WTC11 (cell line): ENCODE results near the gene SYCP2L.

Experiments
- AFF4 ChIP-seq: sonication (generic); formaldehyde crosslinking; IDR thresholded peaks from 2 replicates; pipeline ENCODE4 v1.8.1; 2023; ENCODE audit warnings: mild to moderate bottlenecking, missing genetic modification reagents, borderline replicate concordance
- ATF3 ChIP-seq: sonication (generic); formaldehyde crosslinking; conservative IDR thresholded peaks from 2 replicates; pipeline ENCODE4 v1.8.1; 2022; ENCODE audit warnings: mild to moderate bottlenecking, missing genetic modification reagents
- CREM ChIP-seq: sonication (generic); formaldehyde crosslinking; IDR thresholded peaks from 2 replicates; pipeline ENCODE4 v1.8.1; 2022; ENCODE audit warnings: mild to moderate bottlenecking, missing genetic modification reagents, moderate library complexity
- CTCF ChIP-seq: fragments of 200-600 bp; IDR thresholded peaks from 2 replicates; pipeline ENCODE4 v1.8.0; 2022; ENCODE audit warnings: antibody characterized with exemption
- ESRRA ChIP-seq: sonication (generic); formaldehyde crosslinking; IDR thresholded peaks from 2 replicates; pipeline ENCODE4 v1.8.1; 2022; ENCODE audit warnings: mild to moderate bottlenecking, missing genetic modification reagents, borderline replicate concordance
- FOXK1 ChIP-seq: sonication (generic); formaldehyde crosslinking; IDR thresholded peaks from 2 replicates; pipeline ENCODE4 v1.8.0; 2022; ENCODE audit warnings: mild to moderate bottlenecking, moderate library complexity, missing genetic modification reagents
- MLX ChIP-seq: sonication (generic); formaldehyde crosslinking; IDR thresholded peaks from 2 replicates; pipeline ENCODE4 v1.8.1; 2023; ENCODE audit warnings: mild to moderate bottlenecking, missing genetic modification reagents, moderate library complexity
- NFYB ChIP-seq: sonication (generic); formaldehyde crosslinking; conservative IDR thresholded peaks from 2 replicates; pipeline ENCODE4 v1.8.0; 2022; ENCODE audit warnings: low read depth, missing genetic modification reagents
- TCF7 ChIP-seq: sonication (generic); formaldehyde crosslinking; IDR thresholded peaks from 2 replicates; pipeline ENCODE4 v1.8.0; 2022; ENCODE audit warnings: mild to moderate bottlenecking, low read depth, missing genetic modification reagents, moderate library complexity
- ZNF121 ChIP-seq: sonication (generic); formaldehyde crosslinking; IDR thresholded peaks from 2 replicates; pipeline ENCODE4 v1.8.0; 2023; ENCODE audit warnings: missing genetic modification reagents
- ZNF396 ChIP-seq: fragments of 250-450 bp; sonication (Bioruptor Pico); IDR thresholded peaks from 2 replicates; pipeline ENCODE4 v1.8.0; 2021; ENCODE audit warnings: mild to moderate bottlenecking, moderate library complexity, borderline replicate concordance
- TF ChIP-seq, protein P1 (sequence below): sonication (generic); formaldehyde crosslinking; IDR thresholded peaks from 2 replicates; pipeline ENCODE4 v1.8.0; 2022; ENCODE audit warnings: mild to moderate bottlenecking, missing genetic modification reagents

- no peak for TF ChIP-seq CTCF
- TF ChIP-seq TCF7 (CRISPR knock-in tag) = no peak
- no peak for TF ChIP-seq ATF3 (CRISPR knock-in tag)
- TF ChIP-seq MLX (CRISPR knock-in tag) = no peak
- TF ChIP-seq ZNF396 = no peak
- TF ChIP-seq AFF4 (CRISPR knock-in tag) = no peak
- no peak for TF ChIP-seq ZNF121 (CRISPR knock-in tag)
- no peak for TF ChIP-seq FOXK1 (CRISPR knock-in tag)
- no peak for TF ChIP-seq NFYB (CRISPR knock-in tag)
- no peak for TF ChIP-seq ESRRA
- TF ChIP-seq, protein P1, sequence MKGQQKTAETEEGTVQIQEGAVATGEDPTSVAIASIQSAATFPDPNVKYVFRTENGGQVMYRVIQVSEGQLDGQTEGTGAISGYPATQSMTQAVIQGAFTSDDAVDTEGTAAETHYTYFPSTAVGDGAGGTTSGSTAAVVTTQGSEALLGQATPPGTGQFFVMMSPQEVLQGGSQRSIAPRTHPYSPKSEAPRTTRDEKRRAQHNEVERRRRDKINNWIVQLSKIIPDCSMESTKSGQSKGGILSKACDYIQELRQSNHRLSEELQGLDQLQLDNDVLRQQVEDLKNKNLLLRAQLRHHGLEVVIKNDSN (CRISPR knock-in tag) = no peak
- no peak for TF ChIP-seq CREM
Measured at GRCh38 chr6:10956776-10957175, 69.9 kb downstream of the SYCP2L start.
